K562 (cell line): Measurements from ENCODE around the gene ADIPOQ. TPM values are rescaled to one million over a fixed set of nuclear protein-coding genes. Genes with fewer than 3 reads are reported as not detected.

ENCODE experiments used
- CREB3 ChIP-seq: fragments of 450-650 bp; conservative IDR thresholded peaks from 2 replicates; pipeline ENCODE4 v1.6.1; 2016; ENCODE audit warnings: missing genetic modification characterization, low read depth, mild to moderate bottlenecking, missing compliant biosample characterization, moderate library complexity
- CSDE1 ChIP-seq, 2 experiments: fragments of 450-650 bp; IDR thresholded peaks; 2 replicates each; pipeline ENCODE4 v1.6.1; 2016; ENCODE audit warnings: mild to moderate bottlenecking in 1 of 2
- CTCF ChIP-seq, 3 experiments: IDR thresholded peaks in 2 of 3; conservative IDR thresholded peaks in 1 of 3; 2 replicates each; pipeline ENCODE4 v1.5.1; 2011 to 2012; ENCODE audit warnings: low read length in 3 of 3, mild to moderate bottlenecking in 3 of 3, control low read depth in 2 of 3, improper control_type of control experiment in 1 of 3, inconsistent platforms in 1 of 3, low read depth in 1 of 3, mixed read lengths in 1 of 3, moderate library complexity in 1 of 3; ENCODE audit not compliant: insufficient read depth in 2 of 3
- EP400 ChIP-seq: fragments of 450-650 bp; IDR thresholded peaks from 2 replicates; pipeline ENCODE4 v1.6.1; 2017; ENCODE audit warnings: antibody characterized with exemption, mild to moderate bottlenecking, moderate library complexity
- ETV5 ChIP-seq: sonication (generic); formaldehyde crosslinking; IDR thresholded peaks from 2 replicates; pipeline ENCODE4 v1.4.0; 2020; ENCODE audit warnings: low read depth, mild to moderate bottlenecking, missing genetic modification reagents
- HMGN3 ChIP-seq: IDR thresholded peaks from 2 replicates; pipeline ENCODE4 v1.6.1; 2011; ENCODE audit warnings: borderline replicate concordance, low read depth, mild to moderate bottlenecking, mixed read lengths, low read length; ENCODE audit not compliant: insufficient read length; ENCODE audit errors: extremely low read depth
- HNRNPUL1 ChIP-seq: fragments of 200-400 bp; formaldehyde crosslinking; IDR thresholded peaks from 2 replicates; pipeline ENCODE4 v1.6.1; 2017; ENCODE audit warnings: low read length
- JUND ChIP-seq, 2 experiments: IDR thresholded peaks; 2 replicates in 1 of 2; 3 replicates in 1 of 2; pipeline ENCODE4 v1.6.1; 2011; ENCODE audit warnings: borderline replicate concordance in 2 of 2, low read depth in 2 of 2, low read length in 2 of 2, improper control_type of control experiment in 1 of 2, missing biosample characterization in 1 of 2, missing genetic modification characterization in 1 of 2, missing genetic modification reagents in 1 of 2
- NCOR1 ChIP-seq: fragments of 450-650 bp; IDR thresholded peaks from 2 replicates; pipeline ENCODE4 v1.6.1; 2016; ENCODE audit warnings: mild to moderate bottlenecking, moderate library complexity
- NFIC ChIP-seq: fragments of 450-650 bp; IDR thresholded peaks from 2 replicates; pipeline ENCODE4 v1.6.1; 2017; ENCODE audit warnings: mild to moderate bottlenecking, inconsistent platforms
- NR1H2 ChIP-seq: sonication (generic); formaldehyde crosslinking; IDR thresholded peaks from 2 replicates; pipeline ENCODE4 v1.4.0; 2020; ENCODE audit warnings: mild to moderate bottlenecking, missing genetic modification reagents
- SRF ChIP-seq, 2 experiments: fragments of 250-450, 450-650 bp in 1 of 2; sonication (Bioruptor Pico) in 1 of 2; sonication (generic) in 1 of 2; formaldehyde crosslinking; IDR thresholded peaks; 2 replicates each; pipeline versions ENCODE4 v1.5.0 to v1.5.1; 2020 to 2022; ENCODE audit warnings: mild to moderate bottlenecking in 1 of 2, missing genetic modification reagents in 1 of 2
- TCF3 ChIP-seq: sonication (generic); formaldehyde crosslinking; IDR thresholded peaks from 2 replicates; pipeline ENCODE4 v1.4.0; 2020; ENCODE audit warnings: mild to moderate bottlenecking, missing genetic modification reagents
- TCF7L2 ChIP-seq: fragments of 150-350 bp; IDR thresholded peaks from 2 replicates; pipeline ENCODE4 v1.6.1; 2016; ENCODE audit warnings: low read depth, mild to moderate bottlenecking, low read length, moderate library complexity
- TGIF2 ChIP-seq: sonication (generic); formaldehyde crosslinking; IDR thresholded peaks from 2 replicates; pipeline ENCODE4 v1.8.1; 2022; ENCODE audit warnings: mild to moderate bottlenecking, missing genetic modification reagents, moderate library complexity
- USF1 ChIP-seq: sonication (generic); formaldehyde crosslinking; IDR thresholded peaks from 2 replicates; pipeline ENCODE4 v1.9.0; 2022; ENCODE audit warnings: mild to moderate bottlenecking, missing genetic modification reagents
- YY1 ChIP-seq, 3 experiments: IDR thresholded peaks; 2 replicates each; pipeline ENCODE4 v1.6.1; 2011; ENCODE audit warnings: low read length in 2 of 3, mild to moderate bottlenecking in 2 of 3, moderate library complexity in 2 of 3, borderline replicate concordance in 1 of 3, control low read depth in 1 of 3, low read depth in 1 of 3; ENCODE audit not compliant: insufficient read depth in 3 of 3, insufficient replicate concordance in 2 of 3, control insufficient read depth in 1 of 3, insufficient read length in 1 of 3; ENCODE audit errors: extremely low read depth in 1 of 3
- ZBTB49 ChIP-seq: sonication (generic); formaldehyde crosslinking; IDR thresholded peaks from 2 replicates; pipeline ENCODE4 v1.8.0; 2022; ENCODE audit warnings: missing genetic modification reagents, mild to moderate bottlenecking, borderline replicate concordance
- ZNF316 ChIP-seq: fragments of 450-650 bp; IDR thresholded peaks from 2 replicates; pipeline ENCODE4 v1.6.1; 2016
- ZSCAN32 ChIP-seq: fragments of 450-650 bp; formaldehyde crosslinking; IDR thresholded peaks from 2 replicates; pipeline ENCODE4 v1.4.0; 2020; ENCODE audit warnings: mild to moderate bottlenecking, moderate library complexity
- polyA plus RNA-seq, 8 experiments: library from polyadenylated mRNA; depleted of rRNA in 4 of 8; stranded (reverse) in 5 of 8; unstranded in 3 of 8; fragments of >200 nt; fragmentation: Nextera tagmentation in 2 of 8; fragmentation: Illumina TruSeq in 1 of 8; extraction: Ambion mirVana in 2 of 8; extraction: Trizol in 1 of 8; gene quantifications; 2 replicates each; pipeline versions ENCODE4 v1.2.1 to v1.2.3, GENCODE V29; 2011 to 2014; ENCODE audit warnings: inconsistent platforms in 1 of 8, missing spikeins in 1 of 8
- total RNA-seq, 7 experiments: library from RNA; depleted of rRNA in 6 of 7; stranded (reverse); fragments of >200 nt in 6 of 7; fragmentation: Illumina TruSeq in 2 of 7; extraction: Trizol in 2 of 7; gene quantifications; 2 replicates each; pipeline versions ENCODE4 v1.2.1 to v1.2.3, GENCODE V29; 2011 to 2021; ENCODE audit warnings: low replicate concordance in 1 of 7

ADIPOQ gene
- total and polyA plus RNA-seq, 9 of the 15 experiments (the other 6 are each of a cell fraction or from before 2014, with no cell fraction given), result 0.01 to 0.04 (median 0.03) TPM; not detected in 4

GRCh38 chr3:186825294-186825821, 17.2 kb upstream of the ADIPOQ start (continued):
- TF ChIP-seq ZBTB49 (no peak), USF1 (no peak), JUND (IDR thresholded peaks at IDR 0.05; ENCODE audit: borderline replicate concordance, low read depth, low read length) (no peak), JUND (tag; IDR thresholded peaks at IDR 0.05; ENCODE audit: borderline replicate concordance, low read depth, low read length) (no peak), ETV5 (CRISPR knock-in tag) (no peak), EP400 (no peak), CSDE1 (IDR thresholded peaks at IDR 0.05) (no peak), NR1H2 (CRISPR knock-in tag) (no peak), NFIC (no peak), HNRNPUL1 (no peak), YY1 (IDR thresholded peaks at IDR 0.05; ENCODE audit: borderline replicate concordance in 1 of 3, control insufficient read depth in 1 of 3, extremely low read depth in 1 of 3, insufficient read depth in 3 of 3, insufficient read length in 1 of 3, insufficient replicate concordance in 2 of 3, low read depth in 1 of 3, low read length in 2 of 3) (peak in 2 of 3 experiments; percentile 25 to 71), NCOR1 (0 out of 2 replicates have a peak, but pooled peaks have one; percentile 26), CREB3 (tag) (no peak), SRF (CRISPR knock-in tag; IDR thresholded peaks at IDR 0.05) (no peak), CTCF (IDR thresholded peaks at IDR 0.05 in 2 of 3, conservative IDR thresholded peaks at IDR 0.05 in 1 of 3; ENCODE audit: insufficient read depth in 2 of 3, low read depth in 1 of 3, low read length in 3 of 3) (0 out of 6 replicates have a peak, but pooled peaks of 1 of the 3 experiments have one; percentile 2), TGIF2 (CRISPR knock-in tag) (no peak), TCF7L2 (no peak), TCF3 (CRISPR knock-in tag) (peak; percentile 56), ZSCAN32 (CRISPR knock-in tag) (no peak), ZNF316 (no peak), HMGN3 (no peak)
